Testis (tissue), 3 donors: ENCODE data around the gene WDR27. TPM values are rescaled to one million over a fixed set of nuclear protein-coding genes. Genes with fewer than 3 reads are reported as not detected.

Experiments
- DNase-seq: peaks from one replicate; pipeline ENCODE4 v3.0.0-alpha.2; 2019
- H3K27ac ChIP-seq, 2 donors: fragments of 200-600 bp; sonication (generic); one replicate each; pipeline ENCODE4 v1.5.1; 2019
- H3K27me3 ChIP-seq: fragments of 200-600 bp; sonication (generic); one replicate; pipeline ENCODE4 v1.5.1; 2019
- H3K36me3 ChIP-seq: fragments of 200-600 bp; sonication (generic); one replicate; pipeline ENCODE4 v1.5.1; 2017; ENCODE audit warnings: low read depth; ENCODE audit errors: missing control alignments
- H3K4me1 ChIP-seq: fragments of 200-600 bp; sonication (generic); one replicate; pipeline ENCODE4 v1.5.1; 2019
- H3K4me3 ChIP-seq, 2 donors: fragments of 200-600 bp; sonication (generic); one replicate each; pipeline ENCODE4 v1.5.1; 2017 to 2019
- H3K9me3 ChIP-seq: fragments of 200-600 bp; sonication (generic); one replicate; pipeline ENCODE4 v1.5.1; 2017
- POLR2A ChIP-seq: fragments of 450-650 bp; IDR thresholded peaks from one replicate; pipeline ENCODE4 v1.6.1; 2017; ENCODE audit warnings: antibody characterized with exemption, mild to moderate bottlenecking, moderate library complexity
- WGBS, 2 donors: methylation state at CpG; one replicate each; pipeline ENCODE4 v1.1.5; 2018; 5-methylcytosine and 5-hydroxymethylcytosine counted together
- intact Hi-C: fragments of 100-400 bp; cut with DNase I; formaldehyde crosslinking; loops from one replicate; pipeline ENCODE4 v1.15.1; 2023; ENCODE audit warnings: low total_unique reads
- polyA plus RNA-seq: library from polyadenylated mRNA; stranded (reverse); fragments of 350-450 nt; fragmentation: Illumina TruSeq; extraction: RNeasy Lipid Tissue Mini Kit (QIAGEN cat#74804); gene quantifications from one replicate; pipeline ENCODE4 v1.2.3, GENCODE V29; 2014; ENCODE audit warnings: low read depth, low replicate concordance; ENCODE audit not compliant: insufficient read depth
- total RNA-seq, 2 donors: library from RNA; depleted of rRNA; stranded (reverse); fragments of >200 nt; gene quantifications; one replicate each; pipeline ENCODE4 v1.2.3, GENCODE V29; 2016
- TF ChIP-seq, protein P1 (sequence below), 3 experiments: fragments of 450-650 bp in 2 of 3; fragments of 200-600 bp in 1 of 3; sonication (generic) in 1 of 3; IDR thresholded peaks; one replicate each; pipeline ENCODE4 v1.5.1; 2016 to 2019; ENCODE audit warnings: antibody characterized with exemption in 3 of 3, mild to moderate bottlenecking in 2 of 3, moderate library complexity in 1 of 3

The WDR27 gene
- total and polyA plus RNA-seq, 3 donors from 2014 or later: 32.8 to 101 (median 84.0) TPM

DNA sequence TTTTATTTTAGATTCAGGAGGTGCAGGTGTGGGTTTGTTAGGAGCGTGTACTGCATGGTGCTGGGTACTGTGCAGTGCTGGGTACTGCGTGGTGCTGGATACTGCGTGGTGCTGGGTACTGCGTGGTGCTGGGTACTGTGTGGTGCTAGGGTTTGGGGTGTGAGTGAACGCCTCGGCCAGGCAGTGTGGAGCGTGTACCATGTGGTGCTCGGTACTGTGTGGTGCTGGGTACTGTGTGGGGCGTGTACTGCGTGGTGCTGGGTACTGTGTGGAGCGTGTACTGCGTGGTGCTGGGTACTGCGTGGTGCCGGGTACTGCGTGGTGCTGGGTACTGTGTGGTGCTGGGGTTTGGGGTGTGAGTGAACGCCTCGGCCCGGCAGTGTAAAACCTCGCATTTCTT lies 62.9 kb downstream of the WDR27 start:
- Histone ChIP-seq H3K36me3 (no peaks in the 10 kb centered on the region), H3K4me1 (no peaks in the 10 kb centered on the region), H3K27ac (no peak overlapping the region), H3K27me3 (no peaks in the 10 kb centered on the region), H3K4me3 (no peak overlapping the region), H3K9me3 (no peaks in the 10 kb centered on the region)
- WGBS, 2 donors: 93 to 95% methylated on average over 19 of the region's 19 CpGs
- DNase-seq: no peak
- TF ChIP-seq, protein P1, sequence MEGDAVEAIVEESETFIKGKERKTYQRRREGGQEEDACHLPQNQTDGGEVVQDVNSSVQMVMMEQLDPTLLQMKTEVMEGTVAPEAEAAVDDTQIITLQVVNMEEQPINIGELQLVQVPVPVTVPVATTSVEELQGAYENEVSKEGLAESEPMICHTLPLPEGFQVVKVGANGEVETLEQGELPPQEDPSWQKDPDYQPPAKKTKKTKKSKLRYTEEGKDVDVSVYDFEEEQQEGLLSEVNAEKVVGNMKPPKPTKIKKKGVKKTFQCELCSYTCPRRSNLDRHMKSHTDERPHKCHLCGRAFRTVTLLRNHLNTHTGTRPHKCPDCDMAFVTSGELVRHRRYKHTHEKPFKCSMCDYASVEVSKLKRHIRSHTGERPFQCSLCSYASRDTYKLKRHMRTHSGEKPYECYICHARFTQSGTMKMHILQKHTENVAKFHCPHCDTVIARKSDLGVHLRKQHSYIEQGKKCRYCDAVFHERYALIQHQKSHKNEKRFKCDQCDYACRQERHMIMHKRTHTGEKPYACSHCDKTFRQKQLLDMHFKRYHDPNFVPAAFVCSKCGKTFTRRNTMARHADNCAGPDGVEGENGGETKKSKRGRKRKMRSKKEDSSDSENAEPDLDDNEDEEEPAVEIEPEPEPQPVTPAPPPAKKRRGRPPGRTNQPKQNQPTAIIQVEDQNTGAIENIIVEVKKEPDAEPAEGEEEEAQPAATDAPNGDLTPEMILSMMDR (IDR thresholded peaks at IDR 0.05): no peak
- no peak for TF ChIP-seq POLR2A
- intact Hi-C loops: no loop called here

DNA sequence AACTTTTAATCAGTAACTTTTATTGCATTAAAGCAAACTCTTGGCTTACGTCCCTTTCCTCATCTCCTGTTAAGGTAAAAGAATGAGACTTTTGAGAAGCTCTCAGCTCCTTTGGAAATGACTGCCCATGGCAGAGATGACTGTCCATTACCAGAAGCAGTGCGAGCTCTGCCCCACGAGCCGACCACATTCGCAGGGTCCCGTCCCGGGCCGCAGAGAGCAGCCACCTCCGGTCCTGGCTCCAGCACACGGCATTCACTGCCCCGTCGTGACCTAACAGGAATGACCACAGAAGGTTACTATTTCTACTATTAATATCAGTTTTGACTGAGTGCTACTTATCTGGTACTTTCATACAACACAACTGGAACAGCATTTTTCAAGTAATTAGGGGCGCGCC lies 63.4 kb downstream of the WDR27 start:
- H3K9me3 ChIP-seq: no peaks in the 10 kb centered on the region
- no peak overlapping the region for H3K27ac ChIP-seq
- H3K4me3 ChIP-seq: no peak overlapping the region
- intact Hi-C loops: no loop called here
- H3K4me1 ChIP-seq: no peaks in the 10 kb centered on the region
- H3K27me3 ChIP-seq: no peaks in the 10 kb centered on the region
- DNase-seq: no peak
- H3K36me3 ChIP-seq: no peaks in the 10 kb centered on the region
- 92 to 96% methylated on average over 14 of the region's 14 CpGs for WGBS, 2 donors
- no peak for TF ChIP-seq POLR2A
- TF ChIP-seq, protein P1 (IDR thresholded peaks at IDR 0.05): no peak

DNA sequence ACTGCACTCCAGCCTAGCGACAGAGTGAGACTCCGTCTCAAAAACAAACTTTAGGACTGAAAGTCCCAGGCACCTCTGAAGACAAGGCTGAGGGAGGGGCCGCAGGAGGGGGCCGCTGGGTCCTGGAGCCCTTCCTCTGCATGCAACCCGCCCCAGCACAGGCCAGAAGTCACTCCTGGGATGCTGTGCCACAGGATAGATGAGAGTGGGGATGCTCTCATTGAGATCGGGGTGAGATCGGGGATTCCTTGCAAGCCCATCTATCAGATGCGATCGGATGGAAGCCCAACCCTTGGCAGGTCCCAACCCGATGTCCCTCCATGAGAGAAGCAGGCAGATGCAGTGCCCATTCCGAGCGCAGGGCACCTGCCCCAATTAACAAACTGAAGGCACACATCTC lies 66.5 kb downstream of the WDR27 start:
- no peak for DNase-seq
- Histone ChIP-seq H3K4me1 (no peaks in the 10 kb centered on the region), H3K9me3 (no peaks in the 10 kb centered on the region), H3K27me3 (no peaks in the 10 kb centered on the region), H3K36me3 (no peaks in the 10 kb centered on the region), H3K27ac (no peak overlapping the region), H3K4me3 (no peak overlapping the region)
- WGBS, 2 donors: 86 to 97% methylated on average over 11 to 12 of the region's 12 CpGs
- no peak for TF ChIP-seq POLR2A
- TF ChIP-seq, protein P1 (IDR thresholded peaks at IDR 0.05): no peak
- intact Hi-C loops: no loop called here

DNA sequence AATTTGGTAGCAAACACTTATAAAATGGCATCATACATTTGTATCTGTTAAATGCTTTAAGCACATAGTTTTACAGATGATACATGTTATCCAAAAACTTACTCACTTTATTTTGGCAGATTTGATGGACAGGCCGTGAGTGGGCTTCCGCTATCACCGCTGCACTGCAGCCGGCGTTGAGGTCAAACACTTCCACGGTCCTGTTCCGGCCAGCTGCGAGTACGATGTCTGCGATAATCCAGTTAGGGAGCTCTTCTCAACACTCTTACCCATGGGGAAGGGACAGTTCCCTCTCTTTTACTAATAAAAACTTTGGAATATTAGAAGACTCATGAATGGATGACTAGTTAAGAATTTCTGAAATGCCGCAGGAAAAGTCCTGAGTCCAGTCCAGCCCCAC lies 69.0 kb downstream of the WDR27 start:
- Histone ChIP-seq H3K9me3 (no peaks in the 10 kb centered on the region), H3K4me3 (no peak overlapping the region), H3K27me3 (no peaks in the 10 kb centered on the region), H3K27ac (no peak overlapping the region), H3K4me1 (no peaks in the 10 kb centered on the region), H3K36me3 (no peaks in the 10 kb centered on the region)
- TF ChIP-seq POLR2A: no peak
- TF ChIP-seq, protein P1 (IDR thresholded peaks at IDR 0.05): no peak
- no peak for DNase-seq
- intact Hi-C loops: no loop called here
- 95% methylated on average over 11 of the region's 11 CpGs for WGBS, 2 donors

DNA sequence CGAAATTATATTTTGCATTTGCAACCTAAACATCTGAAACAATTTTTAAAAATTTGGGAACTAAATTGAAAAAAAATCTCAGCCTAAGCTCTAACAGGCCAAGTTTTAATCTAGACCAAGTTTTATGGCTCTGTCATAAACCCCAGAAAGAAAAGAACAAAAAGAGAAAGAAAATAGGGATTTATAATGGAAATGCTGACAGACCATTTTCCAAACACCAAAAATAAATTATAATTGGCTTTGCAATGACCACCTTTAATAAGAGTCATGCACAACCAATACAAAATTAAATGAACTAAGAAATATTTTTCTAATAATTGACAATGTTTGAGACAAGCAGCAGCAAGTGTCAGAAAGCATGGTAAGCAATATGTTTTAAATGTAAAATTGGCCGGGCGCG lies 72.6 kb downstream of the WDR27 start:
- 74 to 86% methylated on average over 4 of the region's 4 CpGs for WGBS, 2 donors

More for the DNA sequence above, 72.6 kb downstream of the WDR27 start:
- H3K4me1 ChIP-seq: no peaks in the 10 kb centered on the region
- no peaks in the 10 kb centered on the region for H3K36me3 ChIP-seq
- no peaks in the 10 kb centered on the region for H3K27me3 ChIP-seq
- no peaks in the 10 kb centered on the region for H3K9me3 ChIP-seq
- DNase-seq: no peak
- H3K4me3 ChIP-seq: no peak overlapping the region
- intact Hi-C loops: no loop called here
- no peak overlapping the region for H3K27ac ChIP-seq
- TF ChIP-seq, protein P1 (IDR thresholded peaks at IDR 0.05): no peak
